WTC11 (cell line): ENCODE results near the gene PLD2. TPM values are rescaled to one million over a fixed set of nuclear protein-coding genes. Genes with fewer than 3 reads are reported as not detected.

ENCODE experiments used
- ATAC-seq: fragments of 200-7000 bp; cut with Tn5 transposase; 2 replicates; pipeline ENCODE4 v1.10.0; 2021; ENCODE audit warnings: mild to moderate bottlenecking, moderate library complexity
- CTCF ChIA-PET: fragments of 300-600 bp; sonication (Branson Sonifier 250); formaldehyde crosslinking; loops from one replicate; lab custom pipeline; 2021; ENCODE audit warnings: antibody characterized with exemption; lab: Charles Lee
- POLR2A ChIA-PET: fragments of 350-600 bp; sonication (Branson Sonifier 250); formaldehyde crosslinking; loops from one replicate; lab custom pipeline; 2021; ENCODE audit warnings: antibody characterized with exemption; lab: Charles Lee
- DNase-seq: peaks from one replicate; pipeline ENCODE4 v3.0.0; 2021; ENCODE audit warnings: low spot score
- H3K27ac Mint-ChIP-seq: 2 replicates; pipeline ENCODE4 v1.8.0; 2021; ENCODE audit warnings: mixed read lengths
- H3K27me3 Mint-ChIP-seq: 2 replicates; pipeline ENCODE4 v1.8.0; 2021; ENCODE audit warnings: low read depth, mild to moderate bottlenecking, moderate library complexity, mixed read lengths
- H3K36me3 Mint-ChIP-seq: 2 replicates; pipeline ENCODE4 v1.8.0; 2021; ENCODE audit warnings: mixed read lengths
- H3K4me1 Mint-ChIP-seq: 2 replicates; pipeline ENCODE4 v1.8.0; 2022; ENCODE audit warnings: mixed read lengths
- H3K4me3 Mint-ChIP-seq: 2 replicates; pipeline ENCODE4 v1.8.0; 2021; ENCODE audit warnings: mild to moderate bottlenecking, moderate library complexity, mixed read lengths
- H3K9me3 Mint-ChIP-seq: 2 replicates; pipeline ENCODE4 v1.8.0; 2021; ENCODE audit warnings: mixed read lengths
- CREM ChIP-seq: sonication (generic); formaldehyde crosslinking; IDR thresholded peaks from 2 replicates; pipeline ENCODE4 v1.8.1; 2022; ENCODE audit warnings: mild to moderate bottlenecking, missing genetic modification reagents, moderate library complexity
- ELF4 ChIP-seq: sonication (generic); formaldehyde crosslinking; IDR thresholded peaks from 2 replicates; pipeline ENCODE4 v1.8.1; 2022; ENCODE audit warnings: low read depth, mild to moderate bottlenecking, moderate library complexity, missing genetic modification reagents
- FOXK1 ChIP-seq: sonication (generic); formaldehyde crosslinking; IDR thresholded peaks from 2 replicates; pipeline ENCODE4 v1.8.0; 2022; ENCODE audit warnings: mild to moderate bottlenecking, moderate library complexity, missing genetic modification reagents
- JUN ChIP-seq: sonication (generic); formaldehyde crosslinking; IDR thresholded peaks from 2 replicates; pipeline ENCODE4 v1.8.0; 2023; ENCODE audit warnings: mild to moderate bottlenecking, missing genetic modification reagents
- NR1H2 ChIP-seq: sonication (generic); formaldehyde crosslinking; IDR thresholded peaks from 2 replicates; pipeline ENCODE4 v1.9.0; 2021; ENCODE audit warnings: mild to moderate bottlenecking, moderate library complexity, missing genetic modification reagents
- NR2C2 ChIP-seq: sonication (generic); formaldehyde crosslinking; IDR thresholded peaks from 2 replicates; pipeline ENCODE4 v1.8.0; 2022; ENCODE audit warnings: mild to moderate bottlenecking, missing genetic modification reagents
- PRRX2 ChIP-seq: fragments of 250-450 bp; sonication (Bioruptor Pico); IDR thresholded peaks from 2 replicates; pipeline ENCODE4 v1.8.0; 2021; ENCODE audit warnings: mild to moderate bottlenecking
- STAT6 ChIP-seq: sonication (generic); formaldehyde crosslinking; conservative IDR thresholded peaks from 2 replicates; pipeline ENCODE4 v1.8.1; 2023; ENCODE audit warnings: mild to moderate bottlenecking, low read depth, missing genetic modification reagents, moderate library complexity
- TCF7 ChIP-seq: sonication (generic); formaldehyde crosslinking; IDR thresholded peaks from 2 replicates; pipeline ENCODE4 v1.8.0; 2022; ENCODE audit warnings: mild to moderate bottlenecking, low read depth, missing genetic modification reagents, moderate library complexity
- ZBTB21 ChIP-seq: sonication (generic); formaldehyde crosslinking; IDR thresholded peaks from 2 replicates; pipeline ENCODE4 v1.8.1; 2023; ENCODE audit warnings: mild to moderate bottlenecking, missing genetic modification reagents, borderline replicate concordance
- ZNF263 ChIP-seq: sonication (generic); formaldehyde crosslinking; IDR thresholded peaks from 2 replicates; pipeline ENCODE4 v1.8.1; 2022; ENCODE audit warnings: low read depth, mild to moderate bottlenecking, moderate library complexity, missing genetic modification reagents
- total RNA-seq: library from RNA; stranded (reverse); gene quantifications from 3 replicates; pipeline ENCODE4 v1.2.3, GENCODE V29; 2021
- TF ChIP-seq, protein P1 (sequence below): sonication (generic); formaldehyde crosslinking; IDR thresholded peaks from 2 replicates; pipeline ENCODE4 v1.8.1; 2022; ENCODE audit warnings: low read depth, missing genetic modification reagents, borderline replicate concordance
- TF ChIP-seq, protein P2 (sequence below): sonication (generic); formaldehyde crosslinking; IDR thresholded peaks from 2 replicates; pipeline ENCODE4 v1.8.0; 2023; ENCODE audit warnings: mild to moderate bottlenecking, missing genetic modification reagents
- TF ChIP-seq, protein P3 (sequence below): sonication (generic); formaldehyde crosslinking; IDR thresholded peaks from 2 replicates; pipeline ENCODE4 v1.8.0; 2022; ENCODE audit warnings: mild to moderate bottlenecking, missing genetic modification reagents
- TF ChIP-seq, protein P4 (sequence below): sonication (generic); formaldehyde crosslinking; IDR thresholded peaks from 2 replicates; pipeline ENCODE4 v1.8.0; 2022; ENCODE audit warnings: mild to moderate bottlenecking, missing genetic modification reagents
- TF ChIP-seq, protein P5 (sequence below): fragments of 250-450 bp; sonication (Bioruptor Pico); IDR thresholded peaks from 2 replicates; pipeline ENCODE4 v1.9.0; 2021; ENCODE audit warnings: mild to moderate bottlenecking
- TF ChIP-seq, protein P6 (sequence below): fragments of 200-600 bp; IDR thresholded peaks from 2 replicates; pipeline ENCODE4 v1.8.0; 2022; ENCODE audit warnings: antibody characterized with exemption

Gene PLD2
- total RNA-seq, 1 experiment from 2014 or later: 64.9 TPM

- Mint-ChIP-seq H3K27ac (no peak overlapping the region), H3K4me3 (no peak overlapping the region), H3K27me3 (no peaks in the 10 kb centered on the region), H3K36me3 (peaks cover 32% of the 10 kb centered on the region), H3K9me3 (no peaks in the 10 kb centered on the region), H3K4me1 (peaks cover 3% of the 10 kb centered on the region)
- ChIA-PET CTCF (interaction anchor here (0.6 to 1.5 kb wide), 2 partner anchors 23 to 31 kb away, joined by 4 to 5 read pairs; no protein-coding TSS in a partner anchor), POLR2A (no interaction called here)
- no peak for DNase-seq
- ATAC-seq: no peak
- TF ChIP-seq, protein P1, sequence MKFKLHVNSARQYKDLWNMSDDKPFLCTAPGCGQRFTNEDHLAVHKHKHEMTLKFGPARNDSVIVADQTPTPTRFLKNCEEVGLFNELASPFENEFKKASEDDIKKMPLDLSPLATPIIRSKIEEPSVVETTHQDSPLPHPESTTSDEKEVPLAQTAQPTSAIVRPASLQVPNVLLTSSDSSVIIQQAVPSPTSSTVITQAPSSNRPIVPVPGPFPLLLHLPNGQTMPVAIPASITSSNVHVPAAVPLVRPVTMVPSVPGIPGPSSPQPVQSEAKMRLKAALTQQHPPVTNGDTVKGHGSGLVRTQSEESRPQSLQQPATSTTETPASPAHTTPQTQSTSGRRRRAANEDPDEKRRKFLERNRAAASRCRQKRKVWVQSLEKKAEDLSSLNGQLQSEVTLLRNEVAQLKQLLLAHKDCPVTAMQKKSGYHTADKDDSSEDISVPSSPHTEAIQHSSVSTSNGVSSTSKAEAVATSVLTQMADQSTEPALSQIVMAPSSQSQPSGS (CRISPR knock-in tag): no peak
- TF ChIP-seq NR1H2 (CRISPR knock-in tag) (no peak), PRRX2 (CRISPR knock-in tag) (no peak), ELF4 (no peak), ZBTB21 (CRISPR knock-in tag) (no peak), FOXK1 (CRISPR knock-in tag) (no peak), STAT6 (CRISPR knock-in tag) (no peak), NR2C2 (CRISPR knock-in tag) (no peak), TCF7 (CRISPR knock-in tag) (no peak), CREM (no peak), JUN (no peak), ZNF263 (CRISPR knock-in tag) (no peak)
- TF ChIP-seq, protein P2, sequence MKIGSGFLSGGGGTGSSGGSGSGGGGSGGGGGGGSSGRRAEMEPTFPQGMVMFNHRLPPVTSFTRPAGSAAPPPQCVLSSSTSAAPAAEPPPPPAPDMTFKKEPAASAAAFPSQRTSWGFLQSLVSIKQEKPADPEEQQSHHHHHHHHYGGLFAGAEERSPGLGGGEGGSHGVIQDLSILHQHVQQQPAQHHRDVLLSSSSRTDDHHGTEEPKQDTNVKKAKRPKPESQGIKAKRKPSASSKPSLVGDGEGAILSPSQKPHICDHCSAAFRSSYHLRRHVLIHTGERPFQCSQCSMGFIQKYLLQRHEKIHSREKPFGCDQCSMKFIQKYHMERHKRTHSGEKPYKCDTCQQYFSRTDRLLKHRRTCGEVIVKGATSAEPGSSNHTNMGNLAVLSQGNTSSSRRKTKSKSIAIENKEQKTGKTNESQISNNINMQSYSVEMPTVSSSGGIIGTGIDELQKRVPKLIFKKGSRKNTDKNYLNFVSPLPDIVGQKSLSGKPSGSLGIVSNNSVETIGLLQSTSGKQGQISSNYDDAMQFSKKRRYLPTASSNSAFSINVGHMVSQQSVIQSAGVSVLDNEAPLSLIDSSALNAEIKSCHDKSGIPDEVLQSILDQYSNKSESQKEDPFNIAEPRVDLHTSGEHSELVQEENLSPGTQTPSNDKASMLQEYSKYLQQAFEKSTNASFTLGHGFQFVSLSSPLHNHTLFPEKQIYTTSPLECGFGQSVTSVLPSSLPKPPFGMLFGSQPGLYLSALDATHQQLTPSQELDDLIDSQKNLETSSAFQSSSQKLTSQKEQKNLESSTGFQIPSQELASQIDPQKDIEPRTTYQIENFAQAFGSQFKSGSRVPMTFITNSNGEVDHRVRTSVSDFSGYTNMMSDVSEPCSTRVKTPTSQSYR (CRISPR knock-in tag): no peak
- TF ChIP-seq, protein P3, sequence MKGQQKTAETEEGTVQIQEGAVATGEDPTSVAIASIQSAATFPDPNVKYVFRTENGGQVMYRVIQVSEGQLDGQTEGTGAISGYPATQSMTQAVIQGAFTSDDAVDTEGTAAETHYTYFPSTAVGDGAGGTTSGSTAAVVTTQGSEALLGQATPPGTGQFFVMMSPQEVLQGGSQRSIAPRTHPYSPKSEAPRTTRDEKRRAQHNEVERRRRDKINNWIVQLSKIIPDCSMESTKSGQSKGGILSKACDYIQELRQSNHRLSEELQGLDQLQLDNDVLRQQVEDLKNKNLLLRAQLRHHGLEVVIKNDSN: no peak
- TF ChIP-seq, protein P4, sequence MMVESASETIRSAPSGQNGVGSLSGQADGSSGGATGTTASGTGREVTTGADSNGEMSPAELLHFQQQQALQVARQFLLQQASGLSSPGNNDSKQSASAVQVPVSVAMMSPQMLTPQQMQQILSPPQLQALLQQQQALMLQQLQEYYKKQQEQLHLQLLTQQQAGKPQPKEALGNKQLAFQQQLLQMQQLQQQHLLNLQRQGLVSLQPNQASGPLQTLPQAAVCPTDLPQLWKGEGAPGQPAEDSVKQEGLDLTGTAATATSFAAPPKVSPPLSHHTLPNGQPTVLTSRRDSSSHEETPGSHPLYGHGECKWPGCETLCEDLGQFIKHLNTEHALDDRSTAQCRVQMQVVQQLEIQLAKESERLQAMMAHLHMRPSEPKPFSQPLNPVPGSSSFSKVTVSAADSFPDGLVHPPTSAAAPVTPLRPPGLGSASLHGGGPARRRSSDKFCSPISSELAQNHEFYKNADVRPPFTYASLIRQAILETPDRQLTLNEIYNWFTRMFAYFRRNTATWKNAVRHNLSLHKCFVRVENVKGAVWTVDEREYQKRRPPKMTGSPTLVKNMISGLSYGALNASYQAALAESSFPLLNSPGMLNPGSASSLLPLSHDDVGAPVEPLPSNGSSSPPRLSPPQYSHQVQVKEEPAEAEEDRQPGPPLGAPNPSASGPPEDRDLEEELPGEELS (CRISPR knock-in tag): no peak
These were observed 5.7 kb downstream of the PLD2 start for GRCh38 chr17:4812690-4813089.

DNA sequence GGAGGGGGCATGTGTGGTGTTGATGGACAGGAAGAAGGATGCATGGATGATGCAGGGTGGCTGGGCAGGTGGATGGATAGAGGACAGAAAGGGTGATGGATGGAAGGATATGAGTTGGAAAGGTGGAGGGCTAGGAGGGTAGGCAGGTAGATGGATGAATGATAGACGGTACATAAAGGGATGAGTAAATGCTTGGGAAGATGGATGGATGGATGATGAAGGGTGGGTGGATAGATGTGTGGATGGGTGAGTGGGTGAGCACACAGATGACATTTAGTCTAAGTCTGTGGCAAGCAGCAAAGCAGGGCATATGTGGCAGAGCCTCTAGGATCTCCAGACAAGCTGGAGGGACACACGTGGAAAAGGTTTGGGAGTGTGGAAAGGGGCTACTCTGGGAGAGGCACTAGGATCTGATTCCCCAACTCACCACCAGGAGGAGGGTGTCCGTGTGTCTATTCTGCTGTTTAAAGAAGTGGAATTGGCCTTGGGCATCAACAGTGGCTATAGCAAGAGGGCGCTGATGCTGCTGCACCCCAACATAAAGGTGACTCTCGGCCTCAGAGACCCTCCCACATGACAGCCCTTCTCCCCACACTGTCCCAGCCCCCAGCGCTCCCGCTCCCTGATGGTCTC lies 8.2 kb downstream of the PLD2 start:
- Mint-ChIP-seq H3K4me3 (no peak overlapping the region), H3K36me3 (peaks cover 31% of the 10 kb centered on the region), H3K4me1 (no peaks in the 10 kb centered on the region), H3K9me3 (no peaks in the 10 kb centered on the region), H3K27ac (no peak overlapping the region), H3K27me3 (no peaks in the 10 kb centered on the region)
- ChIA-PET CTCF (no interaction called here), POLR2A (no interaction called here)
- TF ChIP-seq, protein P5, sequence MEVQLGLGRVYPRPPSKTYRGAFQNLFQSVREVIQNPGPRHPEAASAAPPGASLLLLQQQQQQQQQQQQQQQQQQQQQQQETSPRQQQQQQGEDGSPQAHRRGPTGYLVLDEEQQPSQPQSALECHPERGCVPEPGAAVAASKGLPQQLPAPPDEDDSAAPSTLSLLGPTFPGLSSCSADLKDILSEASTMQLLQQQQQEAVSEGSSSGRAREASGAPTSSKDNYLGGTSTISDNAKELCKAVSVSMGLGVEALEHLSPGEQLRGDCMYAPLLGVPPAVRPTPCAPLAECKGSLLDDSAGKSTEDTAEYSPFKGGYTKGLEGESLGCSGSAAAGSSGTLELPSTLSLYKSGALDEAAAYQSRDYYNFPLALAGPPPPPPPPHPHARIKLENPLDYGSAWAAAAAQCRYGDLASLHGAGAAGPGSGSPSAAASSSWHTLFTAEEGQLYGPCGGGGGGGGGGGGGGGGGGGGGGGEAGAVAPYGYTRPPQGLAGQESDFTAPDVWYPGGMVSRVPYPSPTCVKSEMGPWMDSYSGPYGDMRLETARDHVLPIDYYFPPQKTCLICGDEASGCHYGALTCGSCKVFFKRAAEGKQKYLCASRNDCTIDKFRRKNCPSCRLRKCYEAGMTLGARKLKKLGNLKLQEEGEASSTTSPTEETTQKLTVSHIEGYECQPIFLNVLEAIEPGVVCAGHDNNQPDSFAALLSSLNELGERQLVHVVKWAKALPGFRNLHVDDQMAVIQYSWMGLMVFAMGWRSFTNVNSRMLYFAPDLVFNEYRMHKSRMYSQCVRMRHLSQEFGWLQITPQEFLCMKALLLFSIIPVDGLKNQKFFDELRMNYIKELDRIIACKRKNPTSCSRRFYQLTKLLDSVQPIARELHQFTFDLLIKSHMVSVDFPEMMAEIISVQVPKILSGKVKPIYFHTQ (CRISPR knock-in tag): no peak
- TF ChIP-seq, protein P6, sequence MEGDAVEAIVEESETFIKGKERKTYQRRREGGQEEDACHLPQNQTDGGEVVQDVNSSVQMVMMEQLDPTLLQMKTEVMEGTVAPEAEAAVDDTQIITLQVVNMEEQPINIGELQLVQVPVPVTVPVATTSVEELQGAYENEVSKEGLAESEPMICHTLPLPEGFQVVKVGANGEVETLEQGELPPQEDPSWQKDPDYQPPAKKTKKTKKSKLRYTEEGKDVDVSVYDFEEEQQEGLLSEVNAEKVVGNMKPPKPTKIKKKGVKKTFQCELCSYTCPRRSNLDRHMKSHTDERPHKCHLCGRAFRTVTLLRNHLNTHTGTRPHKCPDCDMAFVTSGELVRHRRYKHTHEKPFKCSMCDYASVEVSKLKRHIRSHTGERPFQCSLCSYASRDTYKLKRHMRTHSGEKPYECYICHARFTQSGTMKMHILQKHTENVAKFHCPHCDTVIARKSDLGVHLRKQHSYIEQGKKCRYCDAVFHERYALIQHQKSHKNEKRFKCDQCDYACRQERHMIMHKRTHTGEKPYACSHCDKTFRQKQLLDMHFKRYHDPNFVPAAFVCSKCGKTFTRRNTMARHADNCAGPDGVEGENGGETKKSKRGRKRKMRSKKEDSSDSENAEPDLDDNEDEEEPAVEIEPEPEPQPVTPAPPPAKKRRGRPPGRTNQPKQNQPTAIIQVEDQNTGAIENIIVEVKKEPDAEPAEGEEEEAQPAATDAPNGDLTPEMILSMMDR: peak; percentile 23; the same call in 1 of the 2 replicates
- DNase-seq (no peak), ATAC-seq (peak; percentile 75)
